HG03521 (cell line): ENCODE measurements around the gene OR10P1.
"Not testable (repeated sequence)": the region's sequence is repeated elsewhere in the genome, so short reads cannot be mapped to it uniquely, and the experiment has no call there.

Experiments used
- ATAC-seq: cut with Tn5 transposase; IDR thresholded peaks from one replicate; pipeline ENCODE4 v1.9.1; 2021; ENCODE audit warnings: mild to moderate bottlenecking, moderate library complexity; ENCODE audit not compliant: unreplicated experiment

The OR10P1 gene

DNA sequence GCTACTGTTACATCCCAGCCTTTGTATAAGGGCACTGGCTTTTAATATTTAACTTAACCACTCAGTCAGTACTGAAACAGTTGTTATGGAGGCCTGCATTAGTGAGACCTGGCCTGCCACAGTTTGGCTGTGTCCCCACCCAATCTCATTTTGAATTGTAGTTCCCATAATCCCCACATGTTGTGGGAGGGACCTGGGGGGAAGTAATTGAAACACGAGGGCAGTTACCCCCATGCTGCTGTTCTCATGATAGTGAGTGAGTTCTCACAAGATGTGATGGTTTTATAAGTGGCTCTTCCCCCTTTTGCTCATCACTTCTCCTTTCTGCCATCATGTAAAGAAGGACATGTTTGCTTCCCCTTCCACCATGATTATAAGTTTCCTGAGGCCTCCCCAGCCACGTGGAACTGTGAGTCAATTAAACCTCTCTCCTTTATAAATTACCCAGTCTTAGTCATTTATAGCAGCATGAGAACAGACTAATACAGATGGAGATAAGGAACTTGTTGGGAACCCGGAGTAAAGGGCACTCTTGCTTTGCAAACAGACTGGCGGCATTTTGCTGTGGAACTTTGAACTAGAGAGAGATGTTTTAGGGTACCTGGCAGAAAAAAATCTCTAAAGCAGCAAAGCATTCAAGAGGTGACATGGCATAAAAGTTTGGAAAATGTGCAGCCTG, 14.1 kb downstream of the OR10P1 start:
- ATAC-seq = not testable (repeated sequence)

DNA sequence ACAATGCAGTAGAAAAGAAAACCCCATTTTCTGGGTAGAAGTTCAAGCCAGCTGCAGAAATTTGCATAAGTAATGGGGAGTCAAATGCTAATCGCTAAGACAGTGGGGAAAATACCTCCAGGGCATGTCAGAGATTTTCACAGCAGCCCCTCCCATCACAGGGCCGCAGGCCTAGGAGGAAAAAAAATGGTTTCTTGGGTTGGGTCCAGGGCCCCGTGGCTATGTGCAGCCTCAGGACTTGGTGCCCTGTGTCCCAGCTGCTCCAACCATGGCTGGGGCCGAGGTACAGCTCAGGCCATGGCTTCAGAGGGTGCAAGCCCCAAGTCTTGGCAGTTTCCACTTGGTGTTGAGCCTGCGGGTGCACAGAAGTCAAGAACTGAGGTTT, 14.6 kb downstream of the OR10P1 start:
- no peak for ATAC-seq

DNA sequence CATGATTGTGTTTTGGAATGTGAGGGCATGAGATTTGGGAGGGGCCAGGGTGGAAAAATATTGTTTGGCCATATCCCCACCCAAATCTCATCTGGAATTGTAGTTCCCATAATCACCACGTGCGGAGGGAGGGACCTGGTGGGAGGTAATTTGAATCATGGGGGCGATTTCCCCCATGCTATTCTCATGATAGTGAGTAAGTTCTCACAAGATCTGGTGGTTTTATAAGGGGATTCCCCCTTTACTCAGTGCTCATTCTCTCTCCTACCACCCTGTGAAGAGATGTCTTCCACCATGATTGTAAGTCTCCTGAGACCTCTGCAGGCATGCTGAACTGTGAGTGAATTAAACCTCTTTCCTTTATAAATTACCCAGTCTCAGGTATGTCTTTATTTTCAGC, 15.7 kb downstream of the OR10P1 start:
- ATAC-seq = no peak

DNA sequence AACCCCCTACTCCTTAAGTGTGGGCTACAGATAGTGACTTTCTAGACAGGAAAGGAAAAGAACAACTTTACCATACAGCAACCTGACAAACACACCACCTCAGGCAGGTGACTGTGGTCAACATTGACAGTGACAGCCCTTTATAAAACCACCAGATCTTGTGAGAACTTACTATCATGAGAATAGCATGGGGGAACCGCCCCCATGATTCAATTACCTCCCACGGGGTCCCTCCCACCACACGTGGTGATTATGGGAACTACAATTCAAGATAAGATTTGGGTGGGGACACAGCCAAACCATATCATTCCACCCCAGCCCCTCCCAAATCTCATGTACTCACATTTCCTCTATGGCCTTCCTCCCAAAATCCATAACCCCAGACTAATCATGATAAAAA, 16.3 kb downstream of the OR10P1 start:
- ATAC-seq = no peak

DNA sequence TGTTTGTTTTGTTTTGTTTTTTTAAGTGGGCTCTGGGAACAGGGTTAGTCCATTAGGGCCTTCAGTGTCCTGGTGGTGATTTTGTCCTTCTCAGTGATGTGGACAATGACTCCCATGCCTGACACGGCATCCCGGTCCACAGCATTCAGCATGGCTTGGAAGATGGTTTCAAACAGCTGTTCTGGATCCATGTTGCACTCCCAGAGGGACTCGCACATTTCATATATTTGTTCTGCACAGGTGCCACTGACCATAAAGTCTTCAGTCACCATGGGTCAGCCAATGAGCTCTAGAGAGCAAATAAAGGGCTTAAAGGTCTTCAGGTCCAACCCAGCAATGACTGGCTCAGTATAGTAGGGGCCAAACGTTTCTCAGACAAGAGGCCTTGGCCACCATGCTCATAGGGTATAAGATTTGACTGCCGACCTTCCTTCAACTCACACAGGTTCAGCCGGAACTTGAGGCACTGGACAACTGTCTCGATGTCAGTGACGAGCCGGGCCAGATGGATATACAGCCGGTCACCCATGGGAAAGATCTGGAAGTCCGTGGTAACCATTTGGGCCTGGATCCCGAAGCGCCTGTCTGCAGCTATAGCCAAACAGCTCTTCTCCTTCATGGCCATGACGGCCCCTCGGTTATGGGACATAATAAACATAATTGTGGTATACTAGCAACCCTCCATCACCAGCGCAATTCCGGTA, 18.0 kb downstream of the OR10P1 start:
- ATAC-seq = no peak

DNA sequence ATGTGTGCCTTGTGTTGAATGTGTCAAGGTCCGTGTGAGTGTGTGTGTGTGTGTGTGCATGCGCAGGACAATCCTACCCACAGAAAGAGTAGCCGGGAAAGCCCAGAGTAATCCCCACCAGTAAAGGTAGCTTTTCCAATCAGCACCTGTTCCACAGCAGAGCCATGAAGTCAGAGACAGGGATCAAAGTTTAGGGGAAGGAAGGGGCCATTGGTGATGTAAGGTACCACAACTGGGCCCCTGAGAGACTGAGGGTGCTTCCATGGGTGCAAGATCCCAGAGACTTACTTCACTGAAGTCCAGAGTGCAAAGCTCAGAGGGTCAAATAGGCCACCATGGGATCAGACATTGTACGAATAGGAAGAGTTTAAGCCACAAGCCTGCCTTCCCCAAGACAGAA, 20.5 kb downstream of the OR10P1 start:
- ATAC-seq = no peak

DNA sequence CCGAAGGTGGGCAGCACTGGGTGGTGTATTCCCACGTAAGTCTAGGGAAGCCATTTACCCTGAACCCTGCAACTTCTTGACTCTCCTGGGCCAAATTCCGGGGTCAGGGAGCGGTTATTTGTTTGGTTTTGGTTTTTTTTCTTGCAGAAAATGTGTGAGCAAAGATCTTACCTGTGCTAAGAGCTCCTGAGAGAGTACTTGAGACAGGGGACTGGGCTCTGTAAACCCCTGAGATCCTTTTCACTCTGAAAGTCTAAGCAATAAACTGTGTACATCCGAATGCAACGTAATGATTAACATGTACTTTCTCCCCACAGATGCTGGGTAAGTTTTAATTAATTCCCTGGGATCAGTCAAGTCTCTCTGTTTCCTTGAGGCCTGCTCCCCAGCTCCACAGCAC, 21.5 kb downstream of the OR10P1 start:
- no peak for ATAC-seq

DNA sequence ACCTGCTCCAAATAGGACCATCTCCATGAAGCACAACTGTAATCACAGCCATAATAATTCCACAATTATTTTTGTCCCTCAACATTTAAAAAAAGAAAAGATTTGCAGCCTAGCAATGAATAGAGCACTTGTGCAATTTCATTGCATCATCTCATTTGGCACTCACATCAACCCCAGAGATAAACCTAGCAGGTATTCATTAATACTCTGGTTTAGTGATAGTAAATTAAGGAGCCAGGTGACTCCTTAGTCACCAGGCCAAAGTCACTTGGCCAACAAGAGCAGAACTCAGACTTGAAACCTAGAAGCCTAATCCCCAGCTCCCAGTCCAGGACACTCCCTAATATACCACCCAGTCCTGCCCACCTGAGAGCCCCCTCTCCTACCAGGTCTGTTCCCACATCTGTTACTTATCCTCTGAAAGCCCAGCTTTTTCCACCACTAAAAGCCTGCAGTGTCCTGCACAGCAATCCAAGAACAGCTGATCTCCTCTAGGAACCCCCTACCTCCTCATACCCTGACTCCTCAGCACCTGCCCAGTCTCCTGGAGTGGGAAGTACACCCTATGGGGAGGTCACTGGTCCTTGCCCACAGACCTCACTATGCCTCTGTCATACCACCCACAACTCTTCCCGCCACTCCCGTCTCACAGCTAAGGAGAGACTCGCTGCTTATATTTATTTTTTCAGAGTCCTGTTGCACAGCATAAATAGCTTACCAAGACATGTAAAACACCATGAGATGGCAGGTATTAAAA, 22.1 kb downstream of the OR10P1 start:
- ATAC-seq = no peak

DNA sequence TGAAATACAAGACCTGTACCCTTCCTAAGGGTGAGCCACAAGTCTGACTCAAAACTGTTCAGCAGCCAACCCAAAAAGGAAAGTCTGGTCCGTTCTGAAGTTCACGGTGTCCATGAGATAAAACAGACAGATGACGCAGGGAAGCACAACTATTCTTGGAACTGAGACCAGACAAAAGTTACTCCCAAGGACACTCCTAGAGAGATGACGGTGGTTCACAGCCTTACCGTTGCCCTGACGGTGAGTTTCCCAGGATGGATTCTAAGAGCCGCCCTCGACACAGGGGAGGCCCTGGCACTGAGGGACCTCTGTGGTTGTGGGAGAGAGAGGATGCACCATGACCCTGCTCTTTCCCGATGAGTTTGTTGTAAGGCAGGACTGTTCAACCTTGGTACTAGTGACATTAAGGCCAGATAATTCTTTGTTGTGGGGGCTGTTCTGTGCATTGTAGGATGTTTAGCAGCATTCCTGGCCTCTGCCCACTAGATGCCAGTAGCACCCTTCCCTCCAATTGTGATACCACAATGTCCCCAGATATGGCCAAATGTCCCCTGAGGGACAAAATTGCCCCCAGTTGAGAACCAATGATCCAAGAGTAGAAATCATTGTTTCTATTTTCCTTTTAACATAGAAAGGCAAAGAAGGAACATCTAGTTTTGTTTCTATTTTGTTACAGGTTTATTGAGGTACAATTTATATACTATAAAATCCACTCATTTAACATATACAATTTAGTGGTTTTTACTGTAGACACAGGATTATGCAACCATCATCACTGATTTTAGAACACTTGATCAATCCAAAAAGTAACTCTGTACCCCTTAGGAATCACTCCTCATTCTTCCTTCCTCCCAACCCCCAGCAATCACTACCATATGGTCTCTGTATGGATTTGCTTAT, 23.0 kb downstream of the OR10P1 start:
- no peak for ATAC-seq

DNA sequence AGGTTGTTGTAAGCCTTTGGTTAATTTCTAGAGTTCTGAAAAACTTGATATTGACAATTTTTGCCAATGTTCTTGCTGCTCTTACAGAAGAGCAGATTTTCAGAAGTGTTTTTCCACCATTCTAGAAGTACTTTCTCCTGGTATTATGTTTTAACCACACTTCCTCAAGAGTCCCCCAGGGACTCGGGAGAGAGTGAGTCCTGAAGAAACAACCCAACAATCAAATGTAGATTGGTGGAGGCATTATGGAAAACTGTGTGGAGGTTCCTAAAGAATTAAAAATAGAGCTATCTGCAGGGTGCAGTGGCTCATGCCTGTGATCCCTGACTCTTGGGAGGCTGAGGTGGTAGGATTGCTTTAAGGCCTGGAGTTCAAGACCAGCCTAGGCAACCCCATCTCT, 26.7 kb downstream of the OR10P1 start:
- no peak for ATAC-seq

DNA sequence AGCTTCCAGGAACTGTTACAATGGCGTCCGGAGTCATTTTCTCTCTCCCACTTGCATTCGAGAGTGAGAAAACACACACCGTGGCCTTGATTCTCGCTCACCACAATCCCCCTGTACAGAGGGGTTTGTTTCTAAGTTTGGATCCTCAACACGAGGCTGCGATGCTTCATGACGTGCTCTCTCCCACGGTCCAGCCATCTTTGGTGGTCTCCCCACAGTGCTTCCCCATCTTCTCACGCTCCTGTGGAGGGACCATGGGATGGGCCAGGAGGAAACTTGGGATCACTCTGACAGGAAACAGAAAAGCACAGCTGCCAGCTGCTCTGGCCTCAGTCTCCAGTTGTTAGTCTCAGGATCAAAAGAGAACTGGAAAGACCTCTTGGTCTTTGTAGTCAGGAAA, 28.1 kb downstream of the OR10P1 start:
- no peak for ATAC-seq

DNA sequence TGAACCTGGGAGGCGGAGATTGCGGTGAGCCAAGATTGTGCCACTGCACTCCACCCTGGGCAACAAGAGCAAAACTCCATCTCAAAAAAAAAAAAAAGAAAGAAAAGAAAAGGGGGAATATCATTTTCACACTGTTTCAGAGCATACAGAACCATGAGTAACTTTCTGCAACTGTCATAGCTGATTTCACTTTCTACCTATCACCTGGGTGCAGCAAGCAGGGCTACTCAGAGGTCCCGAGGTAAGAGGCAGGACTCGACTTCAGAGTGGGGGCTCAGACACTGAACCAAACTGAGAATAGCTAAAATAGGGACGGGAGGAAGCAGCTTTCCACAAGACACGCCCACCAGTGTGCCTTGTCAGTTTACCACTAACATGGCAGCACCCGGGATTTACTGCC, 29.8 kb downstream of the OR10P1 start:
- ATAC-seq = no peak

DNA sequence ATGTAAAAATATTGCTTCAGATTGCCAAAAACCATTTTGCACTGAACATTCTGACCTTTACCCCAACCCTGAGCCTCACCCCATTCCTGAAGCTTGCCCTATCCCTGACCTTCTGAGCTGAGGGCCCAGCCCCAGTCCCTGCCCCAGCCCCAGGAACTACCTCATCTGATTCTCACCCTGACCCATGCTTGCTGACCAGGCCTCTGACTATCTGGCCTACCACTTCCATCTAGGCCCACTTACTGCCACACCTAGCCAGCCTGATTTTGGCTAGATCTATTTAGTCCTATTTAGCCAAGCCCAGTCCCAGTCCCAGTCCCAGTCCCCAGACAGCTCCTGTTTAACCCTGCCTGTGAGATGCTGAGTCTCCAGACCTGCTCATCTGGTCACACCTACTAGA, 33.6 kb downstream of the OR10P1 start:
- ATAC-seq = no peak

DNA sequence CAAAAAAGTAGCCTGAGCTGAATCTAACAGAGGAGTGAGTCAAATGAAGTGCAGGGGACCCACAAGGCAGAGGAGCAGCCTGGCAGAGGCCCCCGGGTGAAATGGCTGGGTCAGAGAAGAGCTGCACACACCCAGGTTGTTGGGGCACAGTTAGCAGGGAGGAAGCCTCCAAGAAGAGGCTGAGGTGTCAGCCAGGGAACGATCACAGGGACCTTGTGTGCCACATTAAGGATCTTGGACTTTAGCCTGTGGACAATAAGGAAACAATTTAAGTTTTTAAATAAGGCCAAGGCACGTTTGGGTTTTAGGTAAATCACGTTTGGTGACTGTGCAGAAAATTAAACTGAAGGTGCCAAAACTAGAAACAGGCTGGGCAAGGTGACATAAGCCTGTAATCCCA, 35.1 kb downstream of the OR10P1 start:
- ATAC-seq = no peak

DNA sequence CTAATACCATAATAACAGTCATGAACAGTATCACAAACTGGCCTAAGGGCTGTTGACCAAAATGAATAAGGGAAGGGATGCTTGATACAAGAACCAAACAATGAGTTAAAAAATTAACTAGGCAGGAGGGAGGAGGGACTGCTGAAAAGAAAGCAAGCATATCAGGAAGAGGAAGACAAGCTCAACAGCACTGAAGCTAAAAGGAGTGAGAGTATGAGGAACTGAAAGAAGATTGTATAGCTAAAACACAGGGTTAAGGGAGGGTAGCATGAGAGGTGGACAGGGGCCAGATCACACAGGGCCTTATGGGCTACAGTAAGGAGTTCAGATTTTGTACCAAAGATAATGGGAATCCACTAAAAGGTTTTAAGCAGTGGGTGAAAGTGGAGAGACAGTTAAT, 36.9 kb downstream of the OR10P1 start:
- peak; percentile 93 for ATAC-seq

DNA sequence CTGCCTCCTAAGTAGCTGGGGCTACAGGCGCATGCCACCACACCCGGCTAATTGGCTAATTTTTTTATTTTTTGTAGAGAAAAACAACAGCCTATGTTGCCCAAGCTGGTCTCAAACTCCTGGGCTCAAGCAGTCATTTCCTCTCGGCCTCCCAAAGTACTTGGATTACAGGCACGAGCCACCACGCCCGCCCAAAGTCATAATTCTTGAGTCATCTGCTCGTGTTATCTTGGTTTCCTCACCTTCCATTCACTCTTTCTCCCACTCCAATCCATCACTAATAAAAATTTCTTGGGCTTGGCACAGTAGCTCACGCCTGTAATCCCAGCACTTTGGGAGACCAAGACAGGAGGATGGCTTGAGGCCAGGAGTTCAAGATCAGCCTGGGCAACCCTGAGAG, 39.0 kb downstream of the OR10P1 start:
- ATAC-seq = no peak

DNA sequence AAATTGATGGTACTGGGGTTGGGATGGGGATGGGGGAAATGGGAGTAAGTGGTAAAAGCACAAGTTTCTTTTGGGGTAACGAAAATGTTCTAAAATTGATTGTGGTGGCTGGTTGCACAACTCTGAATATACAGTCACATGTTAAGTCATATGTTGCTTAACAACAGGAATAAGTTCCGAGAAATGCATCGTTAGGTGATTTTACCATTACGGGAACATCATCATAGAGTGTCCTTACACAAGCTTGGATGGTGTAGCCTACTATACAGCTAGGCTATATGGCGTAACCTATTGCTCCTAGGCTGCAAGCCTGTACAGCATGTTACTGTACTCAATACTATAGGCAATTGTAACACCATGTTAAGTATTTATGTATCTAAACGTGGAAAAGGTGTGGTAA, 40.0 kb downstream of the OR10P1 start:
- no peak for ATAC-seq

DNA sequence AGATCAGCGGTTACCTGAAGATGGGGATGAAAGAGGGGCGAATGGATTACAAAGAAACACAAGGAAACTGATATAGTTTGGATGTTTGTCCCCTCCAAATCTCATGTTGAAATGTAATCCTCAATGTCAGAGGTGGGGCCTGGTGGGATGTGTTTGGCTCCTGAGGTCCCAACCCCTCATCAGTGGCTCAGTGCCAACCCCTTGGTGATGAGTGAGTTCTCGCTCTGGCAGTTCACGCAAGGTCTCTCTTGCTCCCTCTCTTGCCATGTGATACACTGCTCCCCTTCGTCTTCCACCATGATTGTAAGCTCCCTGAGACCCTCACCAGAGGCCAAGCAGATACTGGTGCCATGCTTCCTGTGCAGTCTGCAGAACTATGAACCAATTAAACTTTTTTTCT, 43.0 kb downstream of the OR10P1 start:
- no peak for ATAC-seq

DNA sequence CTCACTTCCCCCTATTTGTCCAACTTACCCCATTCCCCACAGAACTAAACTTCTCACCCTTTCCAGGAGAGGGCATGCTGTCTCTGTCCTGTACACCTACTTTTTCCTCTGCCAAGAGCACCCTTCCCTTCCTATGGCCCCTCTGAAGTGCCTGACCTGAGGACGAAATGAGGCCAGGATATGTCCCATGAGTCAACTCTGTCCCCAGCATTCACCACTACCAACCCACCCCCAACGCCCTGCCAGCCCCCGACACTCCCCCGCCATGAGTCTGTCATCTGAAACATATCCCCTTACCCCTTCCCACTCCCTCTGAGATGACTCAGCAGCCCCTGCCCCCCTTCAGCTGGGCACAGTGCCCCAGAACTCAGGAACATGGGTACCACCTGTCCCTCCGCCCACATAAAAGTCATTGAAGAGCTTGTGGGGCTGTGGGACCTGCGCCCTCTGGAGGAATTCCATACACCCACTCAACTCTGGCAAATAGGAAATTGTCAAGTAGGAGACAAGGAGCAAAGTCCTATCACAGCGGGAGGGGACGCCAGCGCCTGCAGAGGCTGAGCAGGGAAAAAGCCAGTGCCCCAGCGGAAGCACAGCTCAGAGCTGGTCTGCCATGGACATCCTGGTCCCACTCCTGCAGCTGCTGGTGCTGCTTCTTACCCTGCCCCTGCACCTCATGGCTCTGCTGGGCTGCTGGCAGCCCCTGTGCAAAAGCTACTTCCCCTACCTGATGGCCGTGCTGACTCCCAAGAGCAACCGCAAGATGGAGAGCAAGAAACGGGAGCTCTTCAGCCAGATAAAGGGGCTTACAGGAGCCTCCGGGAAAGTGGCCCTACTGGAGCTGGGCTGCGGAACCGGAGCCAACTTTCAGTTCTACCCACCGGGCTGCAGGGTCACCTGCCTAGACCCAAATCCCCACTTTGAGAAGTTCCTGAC, 44.7 kb downstream of the OR10P1 start:
- ATAC-seq = no peak
